Gastrocnemius medialis (tissue), 4 donors: Measurements from ENCODE around the gene GOLGA6B. TPM values are rescaled to one million over a fixed set of nuclear protein-coding genes. Genes with fewer than 3 reads are reported as not detected.
A peak's percentile ranks its signal among the peaks of the same experiment; 100 is the strongest.

ENCODE experiments used
- ATAC-seq, 2 donors: fragments of 150-250 bp; one replicate each; pipeline ENCODE4 v1.9.1; 2016
- DNase-seq, 2 donors: peaks; one replicate each; pipeline ENCODE4 v3.0.0-alpha.2; 2019
- H3K27ac ChIP-seq, 4 donors: fragments of 200-600 bp; sonication (generic); 1 replicate in 1 of 4; 2 replicates in 3 of 4; pipeline ENCODE4 v1.5.1; 2016 to 2018; ENCODE audit warnings: mild to moderate bottlenecking in 2 of 4, moderate library complexity in 1 of 4
- H3K27me3 ChIP-seq, 3 donors: fragments of 200-600 bp; sonication (generic) in 2 of 3; 1 replicate in 1 of 3; 2 replicates in 2 of 3; pipeline versions ENCODE4 v1.5.1 to v1.6.0; 2016 to 2019; ENCODE audit warnings: mild to moderate bottlenecking in 1 of 3, moderate library complexity in 1 of 3
- H3K36me3 ChIP-seq, 2 donors: fragments of 200-600 bp; sonication (generic) in 1 of 2; one replicate each; pipeline ENCODE4 v1.5.1; 2017 to 2018
- H3K4me1 ChIP-seq, 2 donors: fragments of 200-600 bp; sonication (generic) in 1 of 2; one replicate each; pipeline ENCODE4 v1.5.1; 2016 to 2017; ENCODE audit warnings: mild to moderate bottlenecking in 2 of 2
- H3K4me3 ChIP-seq, 4 donors: fragments of 200-600 bp; sonication (generic) in 3 of 4; 1 replicate in 1 of 4; 2 replicates in 3 of 4; pipeline ENCODE4 v1.5.1; 2016 to 2019; ENCODE audit warnings: mild to moderate bottlenecking in 2 of 4
- H3K9me3 ChIP-seq, 3 donors: fragments of 200-600 bp; sonication (generic) in 2 of 3; 1 replicate in 1 of 3; 2 replicates in 2 of 3; pipeline ENCODE4 v1.5.1; 2016 to 2019
- POLR2A ChIP-seq, 2 donors: fragments of 450-650 bp; IDR thresholded peaks; one replicate each; pipeline ENCODE4 v1.6.1; 2017; ENCODE audit warnings: antibody characterized with exemption in 2 of 2, mild to moderate bottlenecking in 2 of 2, moderate library complexity in 2 of 2
- in situ Hi-C, 4 donors: fragments of 200-750 bp; cut with MboI; loops; one replicate each; pipeline versions ENCODE4 v1.15.0 to v1.8.0; 2017; ENCODE audit warnings: low sequenced_read_pairs in 4 of 4
- intact Hi-C: fragments of 100-400 bp; cut with DNase I; formaldehyde crosslinking; loops from one replicate; pipeline ENCODE4 v1.15.1; 2023; ENCODE audit warnings: low total_unique reads
- total RNA-seq, 4 donors: library from RNA; depleted of rRNA; stranded (reverse); fragments of >200 nt; gene quantifications; one replicate each; pipeline versions ENCODE4 v1.1.0 to v1.2.3, GENCODE V29; 2016
- TF ChIP-seq, protein P1 (sequence below), 5 experiments: fragments of 450-650 bp in 3 of 5; fragments of 200-600 bp in 2 of 5; sonication (generic) in 2 of 5; IDR thresholded peaks in 4 of 5; conservative IDR thresholded peaks in 1 of 5; 1 replicate in 4 of 5; 2 replicates in 1 of 5; pipeline ENCODE4 v1.5.1; 2016 to 2019; ENCODE audit warnings: antibody characterized with exemption in 5 of 5, mild to moderate bottlenecking in 3 of 5, moderate library complexity in 3 of 5

GOLGA6B gene
- total RNA-seq, 4 donors from 2014 or later, result not detected

DNA sequence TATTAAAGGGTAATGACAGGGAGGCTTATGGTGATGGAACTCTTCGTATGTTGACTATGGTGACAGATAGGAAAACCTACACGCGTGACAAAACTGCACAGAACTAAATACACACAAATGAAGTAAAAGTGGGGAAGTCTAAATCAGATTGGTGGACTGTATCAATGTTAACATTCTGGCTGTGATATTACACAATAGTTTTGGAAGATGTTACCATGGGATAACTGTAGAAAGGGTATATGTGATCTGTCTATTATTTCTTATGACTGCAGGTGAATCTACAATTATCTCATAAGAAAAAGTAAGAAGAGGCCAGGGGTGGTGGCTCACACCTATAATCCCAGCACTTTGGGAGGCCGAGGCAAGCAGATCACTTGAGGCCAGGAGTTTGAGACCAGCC is 22.3 kb downstream of the GOLGA6B start:
- Histone ChIP-seq H3K36me3 (no peaks in the 10 kb centered on the region), H3K4me3 (no peak overlapping the region), H3K4me1 (no peaks in the 10 kb centered on the region), H3K27ac (no peak overlapping the region), H3K9me3 (no peaks in the 10 kb centered on the region), H3K27me3 (peaks cover 0 to 16% (median 9%) of the 10 kb centered on the region in 3 donors)
- TF ChIP-seq, protein P1, sequence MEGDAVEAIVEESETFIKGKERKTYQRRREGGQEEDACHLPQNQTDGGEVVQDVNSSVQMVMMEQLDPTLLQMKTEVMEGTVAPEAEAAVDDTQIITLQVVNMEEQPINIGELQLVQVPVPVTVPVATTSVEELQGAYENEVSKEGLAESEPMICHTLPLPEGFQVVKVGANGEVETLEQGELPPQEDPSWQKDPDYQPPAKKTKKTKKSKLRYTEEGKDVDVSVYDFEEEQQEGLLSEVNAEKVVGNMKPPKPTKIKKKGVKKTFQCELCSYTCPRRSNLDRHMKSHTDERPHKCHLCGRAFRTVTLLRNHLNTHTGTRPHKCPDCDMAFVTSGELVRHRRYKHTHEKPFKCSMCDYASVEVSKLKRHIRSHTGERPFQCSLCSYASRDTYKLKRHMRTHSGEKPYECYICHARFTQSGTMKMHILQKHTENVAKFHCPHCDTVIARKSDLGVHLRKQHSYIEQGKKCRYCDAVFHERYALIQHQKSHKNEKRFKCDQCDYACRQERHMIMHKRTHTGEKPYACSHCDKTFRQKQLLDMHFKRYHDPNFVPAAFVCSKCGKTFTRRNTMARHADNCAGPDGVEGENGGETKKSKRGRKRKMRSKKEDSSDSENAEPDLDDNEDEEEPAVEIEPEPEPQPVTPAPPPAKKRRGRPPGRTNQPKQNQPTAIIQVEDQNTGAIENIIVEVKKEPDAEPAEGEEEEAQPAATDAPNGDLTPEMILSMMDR (IDR thresholded peaks at IDR 0.05 in 4 of 5, conservative IDR thresholded peaks at IDR 0.05 in 1 of 5), result no peak
- TF ChIP-seq POLR2A (IDR thresholded peaks at IDR 0.05), result no peak
- ATAC-seq, result no peak
- intact Hi-C loops, result no loop called here
- no peak for DNase-seq
- in situ Hi-C loops, result loop anchor here in 2 of 4 donors (10.0 to 25.0 kb wide), 3 partner anchors 92 to 215 kb away; partner anchors contain the start of gene ARIH1 (in 1 of the 2)

DNA sequence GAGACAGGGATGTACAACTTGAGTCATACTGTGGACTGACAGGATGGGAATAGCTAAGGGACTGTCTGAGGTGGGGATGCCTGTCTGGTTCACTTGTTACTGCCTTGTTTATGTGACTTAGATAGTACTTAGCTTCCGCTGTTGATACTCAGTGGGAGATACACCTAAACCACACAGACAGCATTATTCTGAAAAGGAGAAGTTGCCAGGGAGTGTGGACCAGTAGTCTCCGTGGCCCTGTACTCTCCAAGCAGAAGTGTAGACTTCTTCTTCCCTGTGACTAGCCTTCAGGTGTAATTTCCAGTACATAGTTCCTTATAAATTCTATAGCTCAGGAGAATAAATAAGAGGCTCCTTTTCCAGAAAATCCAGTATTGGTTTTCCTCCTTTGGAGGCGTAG is 26.4 kb downstream of the GOLGA6B start:
- Histone ChIP-seq H3K27me3 (peaks cover 0 to 8% (median 0%) of the 10 kb centered on the region in 3 donors), H3K27ac (no peak overlapping the region), H3K36me3 (no peaks in the 10 kb centered on the region), H3K9me3 (no peaks in the 10 kb centered on the region), H3K4me3 (no peak overlapping the region), H3K4me1 (peaks cover 7 to 8% of the 10 kb centered on the region in 2 donors)
- no peak for DNase-seq
- TF ChIP-seq, protein P1 (IDR thresholded peaks at IDR 0.05 in 4 of 5, conservative IDR thresholded peaks at IDR 0.05 in 1 of 5), result no peak
- no peak for TF ChIP-seq POLR2A (IDR thresholded peaks at IDR 0.05)
- in situ Hi-C loops (loop anchor here in 3 of 4 donors (10.0 to 25.0 kb wide), 3 partner anchors 56 to 219 kb away; partner anchors contain the start of gene ARIH1 (in 1 of the 3)), intact Hi-C loops (loop anchor here (10.0 kb wide), 1 partner anchor 306 kb away; the partner anchor contains the start of gene HEXA)
- ATAC-seq, result no peak

DNA sequence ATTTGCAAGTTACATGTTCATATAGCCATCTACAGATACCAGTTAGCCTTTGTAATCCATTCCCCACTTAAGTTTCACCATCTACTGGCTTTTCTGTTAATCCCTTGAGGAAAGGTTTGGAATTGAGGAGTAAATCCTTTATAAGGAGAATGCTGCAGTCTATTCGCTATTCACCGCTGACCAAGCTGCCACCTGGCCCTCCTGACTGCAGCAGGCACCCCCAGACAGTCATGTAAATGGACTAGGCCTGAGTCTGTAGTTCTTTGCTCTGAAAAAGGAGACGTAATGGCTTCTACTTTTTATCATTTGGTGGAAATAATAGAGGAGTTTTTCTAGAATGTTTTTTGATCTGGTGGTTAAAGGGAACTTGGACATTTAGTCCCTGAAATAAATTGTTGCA is 28.3 kb downstream of the GOLGA6B start:
- H3K36me3 ChIP-seq, result no peaks in the 10 kb centered on the region
- no peak for TF ChIP-seq POLR2A (IDR thresholded peaks at IDR 0.05)
- TF ChIP-seq, protein P1 (IDR thresholded peaks at IDR 0.05 in 4 of 5, conservative IDR thresholded peaks at IDR 0.05 in 1 of 5), result no peak
- DNase-seq, result no peak
- H3K4me3 ChIP-seq, result no peak overlapping the region
- intact Hi-C loops (loop anchor here (10.0 kb wide), 1 partner anchor 308 kb away; the partner anchor contains the start of gene HEXA), in situ Hi-C loops (loop anchor here in 3 of 4 donors (10.0 to 25.0 kb wide), 3 partner anchors 58 to 220 kb away; partner anchors contain the start of gene ARIH1 (in 1 of the 3))
- no peak overlapping the region for H3K27ac ChIP-seq
- peaks cover 12 to 15% of the 10 kb centered on the region in 2 donors for H3K4me1 ChIP-seq
- no peak for ATAC-seq
- H3K9me3 ChIP-seq, result no peaks in the 10 kb centered on the region
- H3K27me3 ChIP-seq, result peaks cover 0 to 8% (median 0%) of the 10 kb centered on the region in 3 donors

DNA sequence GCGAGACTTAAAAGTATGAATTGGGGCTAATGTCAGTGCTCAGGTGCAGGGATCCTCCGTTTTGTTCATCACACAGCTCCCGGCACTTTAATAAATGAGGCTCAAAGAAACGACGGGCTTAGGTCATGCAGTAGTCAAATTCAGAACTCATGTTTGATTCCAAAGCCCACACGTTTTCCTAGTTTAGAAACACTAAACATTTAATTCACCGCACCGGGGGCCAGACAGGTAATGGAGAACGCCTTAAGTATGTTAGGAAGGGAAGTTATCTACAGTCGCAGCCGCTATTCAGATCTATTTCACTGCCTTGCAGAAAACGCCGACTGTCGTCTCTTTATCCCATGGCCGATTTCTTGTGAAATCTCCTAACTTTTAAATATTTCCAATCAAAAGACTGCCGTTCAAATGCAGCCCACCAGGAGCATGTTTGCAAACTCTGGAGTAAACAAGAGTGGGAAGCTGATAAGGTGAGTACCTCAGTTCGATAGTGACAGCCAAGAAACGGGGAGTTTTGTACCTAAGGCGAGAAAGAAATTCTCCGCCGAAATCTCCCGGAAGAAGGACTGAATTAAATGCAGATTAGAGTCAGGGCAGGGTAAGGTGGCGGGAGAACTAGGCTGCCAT is 30.9 kb downstream of the GOLGA6B start:
- Histone ChIP-seq H3K4me3 (peak overlapping the region; percentile 67 to 83 (median 80)), H3K27ac (peak overlapping the region; percentile 85 to 88 (median 86)), H3K27me3 (no peaks in the 10 kb centered on the region), H3K36me3 (no peaks in the 10 kb centered on the region), H3K9me3 (no peaks in the 10 kb centered on the region), H3K4me1 (peaks cover 12 to 15% of the 10 kb centered on the region in 2 donors)
- DNase-seq (no peak), ATAC-seq (no peak)
- intact Hi-C loops (loop anchor here (5.0 to 10.0 kb wide), 2 partner anchors 213 to 311 kb away; partner anchors contain the start of genes ARIH1 and HEXA), in situ Hi-C loops (loop anchor here in 3 of 4 donors (10.0 to 25.0 kb wide), 3 partner anchors 61 to 223 kb away; partner anchors contain the start of gene ARIH1 (in 1 of the 3))
- TF ChIP-seq POLR2A (IDR thresholded peaks at IDR 0.05), result no peak
- TF ChIP-seq, protein P1 (IDR thresholded peaks at IDR 0.05 in 4 of 5, conservative IDR thresholded peaks at IDR 0.05 in 1 of 5), result no peak
